Tibial artery (tissue), 4 donors: Measurements from ENCODE around the gene FARP1.

Experiments used
- DNase-seq, 2 donors: peaks; one replicate each; pipeline ENCODE4 v3.0.0-alpha.2; 2019
- H3K27ac ChIP-seq, 2 donors: fragments of 200-600 bp; sonication (generic) in 1 of 2; 1 replicate in 1 of 2; 2 replicates in 1 of 2; pipeline ENCODE4 v1.5.1; 2018 to 2019; ENCODE audit warnings: mild to moderate bottlenecking in 1 of 2
- H3K27me3 ChIP-seq, 2 donors: fragments of 200-600 bp; sonication (generic) in 1 of 2; one replicate each; pipeline versions ENCODE4 v1.5.1 to v1.6.0; 2016 to 2019
- H3K36me3 ChIP-seq, 3 donors: fragments of 200-600 bp; sonication (generic) in 2 of 3; one replicate each; pipeline ENCODE4 v1.5.1; 2016 to 2019; ENCODE audit warnings: mild to moderate bottlenecking in 2 of 3
- H3K4me1 ChIP-seq, 4 donors: fragments of 200-600 bp; sonication (generic) in 2 of 4; 1 replicate in 3 of 4; 2 replicates in 1 of 4; pipeline ENCODE4 v1.5.1; 2016 to 2019
- H3K4me3 ChIP-seq, 2 donors: fragments of 200-600 bp; sonication (generic) in 1 of 2; 1 replicate in 1 of 2; 2 replicates in 1 of 2; pipeline ENCODE4 v1.5.1; 2018 to 2019; ENCODE audit warnings: mild to moderate bottlenecking in 2 of 2
- H3K9me3 ChIP-seq, 3 donors: fragments of 200-600 bp; sonication (generic) in 1 of 3; one replicate each; pipeline ENCODE4 v1.5.1; 2016 to 2019
- intact Hi-C: fragments of 100-400 bp; cut with DNase I; formaldehyde crosslinking; loops from one replicate; pipeline ENCODE4 v1.15.0; 2023; ENCODE audit warnings: low total_unique reads
- TF ChIP-seq, protein P1 (sequence below), 2 experiments: fragments of 200-600 bp in 1 of 2; fragments of 450-650 bp in 1 of 2; IDR thresholded peaks; one replicate each; pipeline ENCODE4 v1.5.1; 2017 to 2019; ENCODE audit warnings: antibody characterized with exemption in 2 of 2, mild to moderate bottlenecking in 1 of 2, moderate library complexity in 1 of 2

The FARP1 gene

GRCh38 chr13:98443329-98443728 is 300.4 kb downstream of the FARP1 start:
- intact Hi-C loops = loop anchor here (10.0 kb wide), 1 partner anchor 141 kb away; no protein-coding TSS in a partner anchor
- TF ChIP-seq, protein P1, sequence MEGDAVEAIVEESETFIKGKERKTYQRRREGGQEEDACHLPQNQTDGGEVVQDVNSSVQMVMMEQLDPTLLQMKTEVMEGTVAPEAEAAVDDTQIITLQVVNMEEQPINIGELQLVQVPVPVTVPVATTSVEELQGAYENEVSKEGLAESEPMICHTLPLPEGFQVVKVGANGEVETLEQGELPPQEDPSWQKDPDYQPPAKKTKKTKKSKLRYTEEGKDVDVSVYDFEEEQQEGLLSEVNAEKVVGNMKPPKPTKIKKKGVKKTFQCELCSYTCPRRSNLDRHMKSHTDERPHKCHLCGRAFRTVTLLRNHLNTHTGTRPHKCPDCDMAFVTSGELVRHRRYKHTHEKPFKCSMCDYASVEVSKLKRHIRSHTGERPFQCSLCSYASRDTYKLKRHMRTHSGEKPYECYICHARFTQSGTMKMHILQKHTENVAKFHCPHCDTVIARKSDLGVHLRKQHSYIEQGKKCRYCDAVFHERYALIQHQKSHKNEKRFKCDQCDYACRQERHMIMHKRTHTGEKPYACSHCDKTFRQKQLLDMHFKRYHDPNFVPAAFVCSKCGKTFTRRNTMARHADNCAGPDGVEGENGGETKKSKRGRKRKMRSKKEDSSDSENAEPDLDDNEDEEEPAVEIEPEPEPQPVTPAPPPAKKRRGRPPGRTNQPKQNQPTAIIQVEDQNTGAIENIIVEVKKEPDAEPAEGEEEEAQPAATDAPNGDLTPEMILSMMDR (IDR thresholded peaks at IDR 0.05) = no peak
- Histone ChIP-seq H3K4me3 (no peak overlapping the region), H3K9me3 (no peaks in the 10 kb centered on the region), H3K27ac (no peak overlapping the region), H3K27me3 (no peaks in the 10 kb centered on the region), H3K4me1 (peaks cover 0 to 8% (median 4%) of the 10 kb centered on the region in 4 donors), H3K36me3 (peaks cover 20 to 78% (median 51%) of the 10 kb centered on the region in 3 donors)
- no peak for DNase-seq

GRCh38 chr13:98443800-98444325 is 301.0 kb downstream of the FARP1 start:
- H3K9me3 ChIP-seq = no peaks in the 10 kb centered on the region
- no peak overlapping the region for H3K27ac ChIP-seq
- TF ChIP-seq, protein P1 (IDR thresholded peaks at IDR 0.05) = no peak
- intact Hi-C loops = loop anchor here (2.0 to 10.0 kb wide), 2 partner anchors 141 to 205 kb away; no protein-coding TSS in a partner anchor
- H3K27me3 ChIP-seq = no peaks in the 10 kb centered on the region
- no peak overlapping the region for H3K4me3 ChIP-seq
- DNase-seq = no peak
- peaks cover 17 to 76% (median 48%) of the 10 kb centered on the region in 3 donors for H3K36me3 ChIP-seq
- H3K4me1 ChIP-seq = peaks cover 0 to 9% (median 4%) of the 10 kb centered on the region in 4 donors

- H3K27me3 ChIP-seq = no peaks in the 10 kb centered on the region
- no peak overlapping the region for H3K4me3 ChIP-seq
- peaks cover 12 to 77% (median 48%) of the 10 kb centered on the region in 3 donors for H3K36me3 ChIP-seq
- H3K27ac ChIP-seq = no peak overlapping the region
- TF ChIP-seq, protein P1 (IDR thresholded peaks at IDR 0.05) = no peak
- intact Hi-C loops = loop anchor here (2.0 to 10.0 kb wide), 2 partner anchors 140 to 204 kb away; no protein-coding TSS in a partner anchor
- peaks cover 0 to 14% (median 7%) of the 10 kb centered on the region in 4 donors for H3K4me1 ChIP-seq
- no peaks in the 10 kb centered on the region for H3K9me3 ChIP-seq
- no peak for DNase-seq
Observed at GRCh38 chr13:98444381-98444780, 301.5 kb downstream of the FARP1 start.

- Histone ChIP-seq H3K27me3 (no peaks in the 10 kb centered on the region), H3K27ac (peak overlapping the region; percentile 42 to 54), H3K9me3 (no peaks in the 10 kb centered on the region), H3K4me1 (peaks cover 0 to 26% (median 19%) of the 10 kb centered on the region in 4 donors), H3K4me3 (no peak overlapping the region), H3K36me3 (peaks cover 12 to 67% (median 41%) of the 10 kb centered on the region in 3 donors)
- TF ChIP-seq, protein P1 (IDR thresholded peaks at IDR 0.05) = peak; percentile 93 to 98
- intact Hi-C loops = loop anchor here (2.0 to 10.0 kb wide), 2 partner anchors 139 to 203 kb away; no protein-coding TSS in a partner anchor
- DNase-seq = peak; percentile 69 to 82
Observed at GRCh38 chr13:98445340-98446233, 302.7 kb downstream of the FARP1 start.

GRCh38 chr13:98446234-98446621 is 303.3 kb downstream of the FARP1 start:
- TF ChIP-seq, protein P1 (IDR thresholded peaks at IDR 0.05) = no peak
- Histone ChIP-seq H3K9me3 (no peaks in the 10 kb centered on the region), H3K27me3 (no peaks in the 10 kb centered on the region), H3K4me1 (peaks cover 0 to 33% (median 25%) of the 10 kb centered on the region in 4 donors), H3K4me3 (no peak overlapping the region), H3K27ac (peak overlapping the region; percentile 42 to 54), H3K36me3 (peaks cover 12 to 61% (median 34%) of the 10 kb centered on the region in 3 donors)
- no peak for DNase-seq
- intact Hi-C loops = loop anchor here (10.0 kb wide), 1 partner anchor 139 kb away; no protein-coding TSS in a partner anchor
